Thoracic aorta (tissue), 2 donors: Measurements from ENCODE around the gene FMNL1. TPM values are rescaled to one million over a fixed set of nuclear protein-coding genes. Genes with fewer than 3 reads are reported as not detected.

Source experiments
- ATAC-seq: fragments of 150-250 bp; one replicate; pipeline ENCODE4 v1.8.0; 2017; ENCODE audit warnings: low read depth; ENCODE audit not compliant: insufficient number of reproducible peaks, low FRiP score
- DNase-seq: peaks from one replicate; pipeline ENCODE4 v3.0.0-alpha.2; 2020; ENCODE audit warnings: low spot score
- H3K27ac ChIP-seq, 2 donors: fragments of 200-600 bp; sonication (generic); 1 replicate in 1 of 2; 2 replicates in 1 of 2; pipeline ENCODE4 v1.5.1; 2016; ENCODE audit warnings: mild to moderate bottlenecking in 2 of 2, moderate library complexity in 2 of 2
- H3K27me3 ChIP-seq: fragments of 200-600 bp; sonication (generic); replicated peaks from 2 replicates; pipeline ENCODE4 v1.6.0; 2016; ENCODE audit warnings: mild to moderate bottlenecking; ENCODE audit not compliant: insufficient read depth
- H3K36me3 ChIP-seq: fragments of 200-600 bp; sonication (generic); one replicate; pipeline ENCODE4 v1.5.1; 2016
- H3K4me1 ChIP-seq, 2 donors: fragments of 200-600 bp; sonication (generic); 1 replicate in 1 of 2; 2 replicates in 1 of 2; pipeline versions ENCODE4 v1.5.1 to v1.6.0; 2016; ENCODE audit warnings: low read depth in 2 of 2, mild to moderate bottlenecking in 1 of 2; ENCODE audit not compliant: control insufficient read depth in 1 of 2
- H3K4me3 ChIP-seq: fragments of 200-600 bp; sonication (generic); 2 replicates; pipeline ENCODE4 v1.5.1; 2016; ENCODE audit warnings: mild to moderate bottlenecking
- H3K9me3 ChIP-seq: fragments of 200-600 bp; sonication (generic); 2 replicates; pipeline ENCODE4 v1.5.1; 2016
- CTCF ChIP-seq: fragments of 200-600 bp; sonication (generic); IDR thresholded peaks from one replicate; pipeline ENCODE4 v1.5.1; 2019; ENCODE audit warnings: antibody characterized with exemption
- total RNA-seq, 2 donors: library from RNA; depleted of rRNA; stranded (reverse); fragments of >200 nt; gene quantifications; one replicate each; pipeline versions ENCODE4 v1.1.0 to v1.2.3, GENCODE V29; 2016

FMNL1 gene
- total RNA-seq, 2 donors from 2014 or later: 31.4 to 37.2 TPM

- H3K36me3 ChIP-seq: no peaks in the 10 kb centered on the region
These were observed 19.2 kb downstream of the FMNL1 start for GRCh38 chr17:45240905-45241327.

GRCh38 chr17:45241328-45242028 lies 19.8 kb downstream of the FMNL1 start:
- H3K9me3 ChIP-seq: no peaks in the 10 kb centered on the region
- DNase-seq: no peak
- H3K27ac ChIP-seq: peak overlapping the region in 1 of 2 donors; percentile 22
- H3K4me1 ChIP-seq: peaks cover 3 to 14% of the 10 kb centered on the region in 2 donors
- no peaks in the 10 kb centered on the region for H3K36me3 ChIP-seq
- no peaks in the 10 kb centered on the region for H3K27me3 ChIP-seq
- ATAC-seq: no peak
- H3K4me3 ChIP-seq: peak overlapping the region; percentile 31
- TF ChIP-seq CTCF: no peak

More at GRCh38 chr17:45240905-45241327, 19.2 kb downstream of the FMNL1 start:
- peak overlapping the region in 1 of 2 donors; percentile 22 for H3K27ac ChIP-seq
- no peaks in the 10 kb centered on the region for H3K9me3 ChIP-seq
- ATAC-seq (no peak), DNase-seq (no peak)
- H3K4me3 ChIP-seq: no peak overlapping the region
- no peak for TF ChIP-seq CTCF
- H3K4me1 ChIP-seq: peaks cover 0 to 11% of the 10 kb centered on the region in 2 donors
- no peaks in the 10 kb centered on the region for H3K27me3 ChIP-seq

GRCh38 chr17:45242029-45242414 lies 20.3 kb downstream of the FMNL1 start:
- ATAC-seq (no peak), DNase-seq (no peak)
- no peaks in the 10 kb centered on the region for H3K27me3 ChIP-seq
- no peaks in the 10 kb centered on the region for H3K36me3 ChIP-seq
- H3K27ac ChIP-seq: no peak overlapping the region
- no peak for TF ChIP-seq CTCF
- H3K4me1 ChIP-seq: peaks cover 8 to 19% of the 10 kb centered on the region in 2 donors
- H3K4me3 ChIP-seq: no peak overlapping the region
- no peaks in the 10 kb centered on the region for H3K9me3 ChIP-seq

- Histone ChIP-seq H3K9me3 (no peaks in the 10 kb centered on the region), H3K36me3 (no peaks in the 10 kb centered on the region)
- no peak for DNase-seq
These were observed 22.1 kb downstream of the FMNL1 start for GRCh38 chr17:45243750-45244149.

More at GRCh38 chr17:45243750-45244149, 22.1 kb downstream of the FMNL1 start:
- TF ChIP-seq CTCF: no peak
- Histone ChIP-seq H3K27me3 (no peaks in the 10 kb centered on the region), H3K27ac (no peak overlapping the region), H3K4me1 (peaks cover 11 to 31% of the 10 kb centered on the region in 2 donors), H3K4me3 (no peak overlapping the region)
- no peak for ATAC-seq
